Caco-2 (cell line): ENCODE measurements around the gene AMN1. TPM values are rescaled to one million over a fixed set of nuclear protein-coding genes. Genes with fewer than 3 reads are reported as not detected.
"Not testable (repeated sequence)": the region's sequence is repeated elsewhere in the genome, so short reads cannot be mapped to it uniquely, and the experiment has no call there.

Experiments
- BruUV-seq: library from RNA; stranded (reverse); fragments of 400-500 nt; replicated peaks from 2 replicates; lab custom pipeline; 2021; lab: Mats Ljungman, UMichigan
- CTCF ChIA-PET: fragments of 300-600 bp; sonication (Branson Sonifier 250); formaldehyde crosslinking; loops from one replicate; lab custom pipeline; 2022; ENCODE audit warnings: antibody characterized with exemption; lab: Charles Lee
- POLR2A ChIA-PET: fragments of 300-600 bp; sonication (Branson Sonifier 250); formaldehyde crosslinking; loops from one replicate; lab custom pipeline; 2022; ENCODE audit warnings: antibody characterized with exemption; lab: Charles Lee
- DNase-seq, 2 experiments: peaks; one replicate each; pipeline versions ENCODE4 v3.0.0 to v3.0.0-alpha.2; 2020 to 2022
- H3K27me3 ChIP-seq: replicated peaks from 2 replicates; pipeline ENCODE4 v1.6.0; 2011; ENCODE audit warnings: low read length; ENCODE audit not compliant: control insufficient read depth, insufficient read depth
- H3K36me3 ChIP-seq: 2 replicates; pipeline ENCODE4 v1.5.1; 2011; ENCODE audit warnings: low read length; ENCODE audit not compliant: control insufficient read depth, insufficient read depth
- H3K4me1 ChIP-seq: fragments of 250-450 bp; sonication (Bioruptor Pico); 2 replicates; pipeline ENCODE4 v1.5.1; 2020; ENCODE audit warnings: mild to moderate bottlenecking
- H3K4me3 ChIP-seq: 2 replicates; pipeline ENCODE4 v1.5.1; 2011; ENCODE audit warnings: low read depth, mild to moderate bottlenecking, control low read depth, low read length
- H3K9me3 ChIP-seq: fragments of 250-450 bp; sonication (Bioruptor Pico); 2 replicates; pipeline ENCODE4 v1.5.1; 2020; ENCODE audit warnings: mild to moderate bottlenecking, moderate library complexity
- H3K27ac Mint-ChIP-seq: one replicate; pipeline ENCODE4 v1.8.0; 2022; ENCODE audit warnings: mixed read lengths; ENCODE audit not compliant: unreplicated experiment
- H3K27me3 Mint-ChIP-seq: one replicate; pipeline ENCODE4 v1.8.0; 2022; ENCODE audit warnings: mixed read lengths; ENCODE audit not compliant: insufficient read depth, unreplicated experiment
- H3K36me3 Mint-ChIP-seq: one replicate; pipeline ENCODE4 v1.8.0; 2022; ENCODE audit warnings: mild to moderate bottlenecking, mixed read lengths; ENCODE audit not compliant: insufficient read depth, unreplicated experiment
- H3K4me1 Mint-ChIP-seq: one replicate; pipeline ENCODE4 v1.8.0; 2022; ENCODE audit warnings: low read depth, mixed read lengths; ENCODE audit not compliant: unreplicated experiment
- H3K4me3 Mint-ChIP-seq: one replicate; pipeline ENCODE4 v1.8.0; 2022; ENCODE audit warnings: mild to moderate bottlenecking, moderate library complexity, mixed read lengths; ENCODE audit not compliant: unreplicated experiment
- H3K9me3 Mint-ChIP-seq: one replicate; pipeline ENCODE4 v1.8.0; 2022; ENCODE audit warnings: mixed read lengths; ENCODE audit not compliant: unreplicated experiment
- intact Hi-C: fragments of 100-400 bp; cut with micrococcal nuclease; formaldehyde crosslinking; loops from one replicate; pipeline ENCODE4 v1.10.0; 2022; ENCODE audit not compliant: unreplicated experiment
- total RNA-seq: library from RNA; stranded (reverse); gene quantifications from 2 replicates; pipeline ENCODE4 v1.2.3, GENCODE V29; 2022
- TF ChIP-seq, protein P1 (sequence below), 2 experiments: fragments of 200-600 bp in 1 of 2; IDR thresholded peaks; 1 replicate in 1 of 2; 2 replicates in 1 of 2; pipeline versions ENCODE4 v1.5.1 to v1.8.0; 2011 to 2022; ENCODE audit warnings: antibody characterized with exemption in 1 of 2, control low read depth in 1 of 2, inconsistent platforms in 1 of 2, low read depth in 1 of 2, low read length in 1 of 2, mild to moderate bottlenecking in 1 of 2, moderate library complexity in 1 of 2; ENCODE audit not compliant: insufficient read depth in 1 of 2, severe bottlenecking in 1 of 2, unreplicated experiment in 1 of 2

AMN1 gene
- total RNA-seq, 1 experiment from 2014 or later: 6.2 TPM

DNA sequence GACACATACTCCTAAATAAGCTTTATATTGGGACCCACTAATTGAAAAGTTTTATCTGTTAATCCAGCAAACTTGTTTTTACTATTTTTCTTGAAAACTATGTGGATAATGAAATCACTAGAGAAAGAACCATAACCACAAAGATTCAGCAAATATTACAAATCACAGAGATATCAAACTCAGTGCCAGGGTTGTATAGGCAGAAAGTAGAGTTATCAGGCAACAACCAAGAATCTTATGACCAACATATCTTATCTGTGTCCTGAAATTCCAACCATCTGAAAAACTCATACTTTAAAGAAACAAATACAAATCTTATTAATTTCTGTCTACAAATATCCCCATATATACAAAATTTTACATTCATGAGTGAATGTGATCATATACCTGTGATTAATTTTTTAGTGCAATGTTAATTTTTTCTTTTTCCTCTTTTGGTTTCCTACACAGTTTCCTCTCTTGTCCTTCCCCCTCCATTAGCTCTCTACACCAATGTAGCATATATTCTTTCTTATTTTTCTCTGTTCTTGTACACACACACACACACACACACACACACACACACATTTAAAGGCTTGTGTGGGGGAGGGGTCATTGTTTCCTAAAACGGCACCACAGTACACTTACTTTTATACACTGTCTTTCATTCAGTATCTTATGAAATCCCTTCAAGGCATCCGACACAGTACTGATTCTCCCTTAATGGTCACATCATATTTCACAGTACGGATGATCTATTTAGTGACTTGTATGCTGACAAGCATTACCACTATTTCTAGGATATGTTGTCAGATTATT is 18.6 kb downstream of the AMN1 start:
- ChIA-PET POLR2A (no interaction called here), CTCF (no interaction called here)
- BruUV-seq: no TSS peak
- H3K27me3 Mint-ChIP-seq: no peaks in the 10 kb centered on the region
- no peak overlapping the region for H3K27ac Mint-ChIP-seq
- peaks cover 10% of the 10 kb centered on the region for H3K4me1 Mint-ChIP-seq
- no peak for DNase-seq
- H3K4me3 Mint-ChIP-seq: no peak overlapping the region
- TF ChIP-seq, protein P1, sequence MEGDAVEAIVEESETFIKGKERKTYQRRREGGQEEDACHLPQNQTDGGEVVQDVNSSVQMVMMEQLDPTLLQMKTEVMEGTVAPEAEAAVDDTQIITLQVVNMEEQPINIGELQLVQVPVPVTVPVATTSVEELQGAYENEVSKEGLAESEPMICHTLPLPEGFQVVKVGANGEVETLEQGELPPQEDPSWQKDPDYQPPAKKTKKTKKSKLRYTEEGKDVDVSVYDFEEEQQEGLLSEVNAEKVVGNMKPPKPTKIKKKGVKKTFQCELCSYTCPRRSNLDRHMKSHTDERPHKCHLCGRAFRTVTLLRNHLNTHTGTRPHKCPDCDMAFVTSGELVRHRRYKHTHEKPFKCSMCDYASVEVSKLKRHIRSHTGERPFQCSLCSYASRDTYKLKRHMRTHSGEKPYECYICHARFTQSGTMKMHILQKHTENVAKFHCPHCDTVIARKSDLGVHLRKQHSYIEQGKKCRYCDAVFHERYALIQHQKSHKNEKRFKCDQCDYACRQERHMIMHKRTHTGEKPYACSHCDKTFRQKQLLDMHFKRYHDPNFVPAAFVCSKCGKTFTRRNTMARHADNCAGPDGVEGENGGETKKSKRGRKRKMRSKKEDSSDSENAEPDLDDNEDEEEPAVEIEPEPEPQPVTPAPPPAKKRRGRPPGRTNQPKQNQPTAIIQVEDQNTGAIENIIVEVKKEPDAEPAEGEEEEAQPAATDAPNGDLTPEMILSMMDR (IDR thresholded peaks at IDR 0.05; ENCODE audit: insufficient read depth in 1 of 2, low read depth in 1 of 2, low read length in 1 of 2, severe bottlenecking in 1 of 2, unreplicated experiment in 1 of 2): no peak
- H3K36me3 ChIP-seq: peaks cover 2% of the 10 kb centered on the region; the same call in 1 of the 2 replicates
- no peaks in the 10 kb centered on the region for H3K27me3 ChIP-seq
- H3K4me3 ChIP-seq: no peak overlapping the region
- H3K4me1 ChIP-seq: peaks cover 9% of the 10 kb centered on the region
- H3K9me3 Mint-ChIP-seq: peaks cover 60% of the 10 kb centered on the region
- intact Hi-C loops: no loop called here
- H3K36me3 Mint-ChIP-seq: peaks cover 4% of the 10 kb centered on the region
- peaks cover 32% of the 10 kb centered on the region for H3K9me3 ChIP-seq

- H3K36me3 Mint-ChIP-seq, H3K27me3 ChIP-seq, H3K4me1 Mint-ChIP-seq, H3K4me3 Mint-ChIP-seq, H3K27me3 Mint-ChIP-seq, H3K36me3 ChIP-seq, CTCF ChIA-PET, H3K4me3 ChIP-seq, POLR2A ChIA-PET, intact Hi-C loops, BruUV-seq, H3K4me1 ChIP-seq, H3K27ac Mint-ChIP-seq: not testable (repeated sequence)
- H3K9me3 Mint-ChIP-seq: peaks cover 60% of the 10 kb centered on the region
- H3K9me3 ChIP-seq: peaks cover 28% of the 10 kb centered on the region
- peak in 1 of 2 experiments; percentile 50 for DNase-seq
Observed at GRCh38 chr12:31708118-31708517, 20.7 kb downstream of the AMN1 start.

DNA sequence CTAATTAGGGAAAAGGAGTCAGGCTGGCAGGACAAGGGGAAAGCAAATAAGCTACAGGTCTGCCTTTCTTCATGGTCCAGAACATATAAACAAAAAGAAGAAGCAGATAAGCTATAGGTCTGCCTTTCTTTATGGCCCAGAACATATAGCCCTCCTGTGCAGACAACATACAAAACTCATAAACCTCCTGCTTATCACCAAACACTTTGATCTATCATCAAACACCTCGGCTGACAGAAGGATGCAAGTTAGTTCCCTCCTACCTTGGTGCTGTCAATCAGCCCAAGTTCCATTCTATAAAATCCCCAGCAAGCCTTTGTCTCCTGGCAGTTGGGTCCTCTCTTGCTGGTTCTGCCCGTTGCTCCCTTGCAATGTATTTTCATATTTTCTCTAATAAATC is 23.2 kb downstream of the AMN1 start:
- H3K27ac Mint-ChIP-seq: no peak overlapping the region
- no TSS peak for BruUV-seq
- H3K36me3 Mint-ChIP-seq: no peaks in the 10 kb centered on the region
- ChIA-PET CTCF (no interaction called here), POLR2A (no interaction called here)
- no peak overlapping the region for H3K4me3 Mint-ChIP-seq
- peaks cover 45% of the 10 kb centered on the region for H3K9me3 Mint-ChIP-seq
- intact Hi-C loops: no loop called here
- H3K27me3 ChIP-seq: no peaks in the 10 kb centered on the region
- no peak for DNase-seq
- no peak overlapping the region for H3K4me3 ChIP-seq
- no peaks in the 10 kb centered on the region for H3K4me1 ChIP-seq
- no peaks in the 10 kb centered on the region for H3K4me1 Mint-ChIP-seq
- no peaks in the 10 kb centered on the region for H3K36me3 ChIP-seq
- no peaks in the 10 kb centered on the region for H3K27me3 Mint-ChIP-seq
- TF ChIP-seq, protein P1 (IDR thresholded peaks at IDR 0.05; ENCODE audit: insufficient read depth in 1 of 2, low read depth in 1 of 2, low read length in 1 of 2, severe bottlenecking in 1 of 2, unreplicated experiment in 1 of 2): no peak
- peaks cover 23% of the 10 kb centered on the region for H3K9me3 ChIP-seq
